HCT116 (cell line): Measurements from ENCODE around the gene ACSS1. TPM values are rescaled to one million over a fixed set of nuclear protein-coding genes. Genes with fewer than 3 reads are reported as not detected.

Experiments used
- ATAC-seq: fragments of 200-7000 bp; cut with Tn5 transposase; 2 replicates; pipeline ENCODE4 v1.9.1; 2020; ENCODE audit warnings: mild to moderate bottlenecking, moderate library complexity
- BruUV-seq: library from RNA; stranded (reverse); fragments of 400-500 nt; replicated peaks from 2 replicates; lab custom pipeline; 2021; lab: Mats Ljungman, UMichigan
- CTCF ChIA-PET: fragments of 300-600 bp; sonication (Branson Sonifier 250); formaldehyde crosslinking; loops from one replicate; lab custom pipeline; 2021; ENCODE audit warnings: antibody characterized with exemption; lab: Charles Lee
- POLR2A ChIA-PET: fragments of 300-600, 350-600 bp; sonication (Branson Sonifier 250); formaldehyde crosslinking; loops from one replicate; lab custom pipeline; 2021; ENCODE audit warnings: antibody characterized with exemption; lab: Charles Lee
- RAD21 ChIA-PET, 2 experiments: fragments of 300-600 bp; sonication (Branson Sonifier 250); formaldehyde crosslinking; loops; one replicate each; lab custom pipeline; 2023; ENCODE audit warnings: low total read pairs in 2 of 2; ENCODE audit not compliant: uncharacterized antibody in 2 of 2, unreplicated experiment in 2 of 2, low non-redundant PET in 1 of 2; lab: Charles Lee
- DNase-seq: peaks from one replicate; pipeline ENCODE4 v3.0.0-alpha.2; 2010; ENCODE audit warnings: low read depth, low spot score
- H2AFZ ChIP-seq: fragments of 200-600 bp; shearing (Covaris generic), sonication (generic); 2 replicates; pipeline ENCODE4 v1.6.1; 2017; ENCODE audit warnings: low read depth, mixed run types, mixed read lengths, antibody characterized with exemption, low read length; ENCODE audit not compliant: poor library complexity, severe bottlenecking
- H3K27ac ChIP-seq: 2 replicates; pipeline ENCODE4 v1.5.1; 2012; ENCODE audit warnings: low read depth, low read length
- H3K27me3 ChIP-seq: fragments of 200-600 bp; sonication (generic); 2 replicates; pipeline ENCODE4 v1.6.1; 2016; ENCODE audit warnings: mixed run types, low read length, mixed read lengths; ENCODE audit not compliant: insufficient read depth
- H3K36me3 ChIP-seq, 2 experiments: fragments of 200-500 bp in 1 of 2; fragments of 200-600 bp in 1 of 2; sonication (Bioruptor generic) in 1 of 2; sonication (generic) in 1 of 2; 2 replicates each; pipeline versions ENCODE4 v1.5.1 to v1.6.1; 2014 to 2016; ENCODE audit warnings: low read length in 2 of 2, inconsistent platforms in 1 of 2, mixed read lengths in 1 of 2, mixed run types in 1 of 2; ENCODE audit not compliant: insufficient read depth in 2 of 2, control insufficient read depth in 1 of 2
- H3K4me1 ChIP-seq, 2 experiments: fragments of 200-600 bp in 1 of 2; sonication (generic) in 1 of 2; 2 replicates each; pipeline versions ENCODE4 v1.5.1 to v1.6.1; 2012 to 2017; ENCODE audit warnings: low read length in 2 of 2, inconsistent platforms in 1 of 2, mild to moderate bottlenecking in 1 of 2, mixed read lengths in 1 of 2, mixed run types in 1 of 2, moderate library complexity in 1 of 2; ENCODE audit not compliant: insufficient read depth in 2 of 2, control insufficient read depth in 1 of 2
- H3K4me2 ChIP-seq: fragments of 200-600 bp; sonication (generic); 2 replicates; pipeline ENCODE4 v1.6.1; 2017; ENCODE audit warnings: mixed run types, low read length, mixed read lengths
- H3K4me3 ChIP-seq, 2 experiments: fragments of 200-600 bp in 1 of 2; sonication (generic) in 1 of 2; replicated peaks in 1 of 2; 2 replicates each; pipeline ENCODE4 v1.5.1; 2011 to 2016; ENCODE audit warnings: low read length in 2 of 2, control low read depth in 1 of 2, low read depth in 1 of 2, mild to moderate bottlenecking in 1 of 2, mixed read lengths in 1 of 2, mixed run types in 1 of 2
- H3K79me2 ChIP-seq: fragments of 200-600 bp; sonication (generic); 2 replicates; pipeline ENCODE4 v1.6.1; 2017; ENCODE audit warnings: mild to moderate bottlenecking, mixed run types, low read length, moderate library complexity, mixed read lengths; ENCODE audit not compliant: insufficient read depth
- H3K9ac ChIP-seq: fragments of 200-600 bp; sonication (generic); 2 replicates; pipeline ENCODE4 v1.6.1; 2016; ENCODE audit warnings: low read length, mixed read lengths
- H3K9me2 ChIP-seq: fragments of 200-600 bp; sonication (generic), shearing (Covaris generic); 2 replicates; pipeline ENCODE4 v1.6.1; 2017; ENCODE audit warnings: mixed run types, mild to moderate bottlenecking, moderate library complexity; ENCODE audit not compliant: insufficient read depth
- H3K9me3 ChIP-seq, 2 experiments: fragments of 200-500 bp in 1 of 2; fragments of 200-600 bp in 1 of 2; sonication (Bioruptor generic) in 1 of 2; sonication (generic) in 1 of 2; 2 replicates each; pipeline ENCODE4 v1.6.1; 2014 to 2017; ENCODE audit warnings: low read length in 2 of 2, mixed read lengths in 2 of 2, inconsistent platforms in 1 of 2, low read depth in 1 of 2, mild to moderate bottlenecking in 1 of 2, mixed run types in 1 of 2, moderate library complexity in 1 of 2; ENCODE audit not compliant: control insufficient read depth in 1 of 2, insufficient read depth in 1 of 2
- H4K20me1 ChIP-seq: fragments of 200-600 bp; sonication (generic), shearing (Covaris generic); 2 replicates; pipeline ENCODE4 v1.6.1; 2017; ENCODE audit warnings: mixed run types, mild to moderate bottlenecking, moderate library complexity; ENCODE audit not compliant: insufficient read depth
- CBX3 ChIP-seq: IDR thresholded peaks from 2 replicates; pipeline ENCODE4 v1.6.1; 2012; ENCODE audit warnings: low read depth
- EGR1 ChIP-seq: IDR thresholded peaks from 2 replicates; pipeline ENCODE4 v1.6.1; 2012; ENCODE audit warnings: low read depth
- ELF1 ChIP-seq: IDR thresholded peaks from 2 replicates; pipeline ENCODE4 v1.6.1; 2012; ENCODE audit warnings: low read depth, borderline replicate concordance
- EZH2phosphoT487 ChIP-seq: fragments of 200-600 bp; IDR thresholded peaks from 2 replicates; pipeline ENCODE4 v1.6.1; 2018; ENCODE audit warnings: antibody characterized with exemption, borderline replicate concordance
- FOSL1 ChIP-seq: IDR thresholded peaks from 2 replicates; pipeline ENCODE4 v1.6.1; 2012; ENCODE audit warnings: low read depth
- JUND ChIP-seq: IDR thresholded peaks from 2 replicates; pipeline ENCODE4 v1.6.1; 2012
- MAX ChIP-seq: IDR thresholded peaks from 2 replicates; pipeline ENCODE4 v1.6.1; 2012
- POLR2A ChIP-seq: IDR thresholded peaks from 2 replicates; pipeline ENCODE4 v1.7.0; 2011; ENCODE audit warnings: borderline replicate concordance; ENCODE audit not compliant: insufficient read depth, insufficient read length; ENCODE audit errors: extremely low read depth
- POLR2AphosphoS5 ChIP-seq: IDR thresholded peaks from 2 replicates; pipeline ENCODE4 v1.6.1; 2011; ENCODE audit warnings: mild to moderate bottlenecking, low read depth, low read length, moderate library complexity
- REST ChIP-seq: IDR thresholded peaks from 2 replicates; pipeline ENCODE4 v1.6.1; 2012; ENCODE audit warnings: low read depth
- SIN3A ChIP-seq: IDR thresholded peaks from 2 replicates; pipeline ENCODE4 v1.6.1; 2012; ENCODE audit warnings: low read depth
- SP1 ChIP-seq: IDR thresholded peaks from 2 replicates; pipeline ENCODE4 v1.6.1; 2012; ENCODE audit warnings: low read depth
- SRF ChIP-seq: IDR thresholded peaks from 2 replicates; pipeline ENCODE4 v1.6.1; 2012; ENCODE audit warnings: low read depth
- TCF7L2 ChIP-seq: IDR thresholded peaks from 2 replicates; pipeline ENCODE4 v1.7.0; 2011; ENCODE audit warnings: borderline replicate concordance, inconsistent platforms; ENCODE audit not compliant: insufficient read depth, insufficient read length; ENCODE audit errors: extremely low read depth
- YY1 ChIP-seq: IDR thresholded peaks from 2 replicates; pipeline ENCODE4 v1.6.1; 2011; ENCODE audit warnings: low read length, low read depth, moderate library complexity, mild to moderate bottlenecking; ENCODE audit not compliant: insufficient replicate concordance; ENCODE audit errors: extremely low read depth
- ZBTB33 ChIP-seq: IDR thresholded peaks from 2 replicates; pipeline ENCODE4 v1.6.1; 2011; ENCODE audit warnings: mild to moderate bottlenecking, low read length, moderate library complexity; ENCODE audit not compliant: insufficient replicate concordance; ENCODE audit errors: extremely low read depth
- ZFX ChIP-seq: fragments of 450-650 bp; IDR thresholded peaks from 2 replicates; pipeline ENCODE4 v1.6.1; 2017
- ZNF274 ChIP-seq: fragments of 200-500 bp; sonication (Bioruptor generic); IDR thresholded peaks from 2 replicates; pipeline ENCODE4 v1.6.1; 2014; ENCODE audit warnings: mild to moderate bottlenecking, low read depth, low read length, inconsistent platforms
- intact Hi-C: fragments of 100-400 bp; cut with micrococcal nuclease; formaldehyde crosslinking; loops from 2 replicates; pipeline ENCODE4 v1.10.0; 2022
- total RNA-seq: library from RNA; stranded (reverse); gene quantifications from one replicate; pipeline ENCODE4 v1.2.1, GENCODE V29; 2021; ENCODE audit not compliant: unreplicated experiment

The ACSS1 gene
- total RNA-seq, 1 experiment from 2014 or later = 0.27 TPM

- no peaks in the 10 kb centered on the region for H3K9me2 ChIP-seq
- no peaks in the 10 kb centered on the region for H3K9me3 ChIP-seq
- no peak for ATAC-seq
- no peak overlapping the region for H2AFZ ChIP-seq
- CTCF ChIA-PET = no interaction called here
- no peak overlapping the region for H3K4me2 ChIP-seq
- H3K27ac ChIP-seq = no peak overlapping the region
- no peaks in the 10 kb centered on the region for H4K20me1 ChIP-seq
- no TSS peak for BruUV-seq
- no peaks in the 10 kb centered on the region for H3K27me3 ChIP-seq
- POLR2A ChIA-PET = no interaction called here
- H3K4me1 ChIP-seq = peaks cover 12 to 17% of the 10 kb centered on the region in 2 experiments
- no peak overlapping the region for H3K9ac ChIP-seq
- DNase-seq = no peak
- RAD21 ChIA-PET = no interaction called here
- no peak for TF ChIP-seq ZNF274
- TF ChIP-seq JUND = no peak
- no peak for TF ChIP-seq ZFX
- TF ChIP-seq FOSL1 = no peak
- TF ChIP-seq YY1 = no peak
- no peak for TF ChIP-seq POLR2A
- no peak for TF ChIP-seq ZBTB33
- no peak for TF ChIP-seq TCF7L2
- no peak for TF ChIP-seq CBX3
- TF ChIP-seq SP1 = no peak
- no peak for TF ChIP-seq ELF1
- TF ChIP-seq SIN3A = no peak
- no peak for TF ChIP-seq EZH2phosphoT487
- TF ChIP-seq MAX = no peak
- TF ChIP-seq POLR2AphosphoS5 = no peak
- TF ChIP-seq EGR1 = no peak
- TF ChIP-seq SRF = no peak
- TF ChIP-seq REST = no peak
- intact Hi-C loops = no loop called here
- no peak overlapping the region for H3K4me3 ChIP-seq
- H3K36me3 ChIP-seq = no peaks in the 10 kb centered on the region
- no peaks in the 10 kb centered on the region for H3K79me2 ChIP-seq
Measured at GRCh38 chr20:25018841-25019240, 39.1 kb downstream of the ACSS1 start.
